ENCODE measurements around the gene MXD4. TPM values are rescaled to one million over a fixed set of nuclear protein-coding genes. Genes with fewer than 3 reads are reported as not detected.

MXD4 gene
- total and polyA plus RNA-seq, 2 experiments from 2014 or later = 6.9 to 19.9 TPM

DNA sequence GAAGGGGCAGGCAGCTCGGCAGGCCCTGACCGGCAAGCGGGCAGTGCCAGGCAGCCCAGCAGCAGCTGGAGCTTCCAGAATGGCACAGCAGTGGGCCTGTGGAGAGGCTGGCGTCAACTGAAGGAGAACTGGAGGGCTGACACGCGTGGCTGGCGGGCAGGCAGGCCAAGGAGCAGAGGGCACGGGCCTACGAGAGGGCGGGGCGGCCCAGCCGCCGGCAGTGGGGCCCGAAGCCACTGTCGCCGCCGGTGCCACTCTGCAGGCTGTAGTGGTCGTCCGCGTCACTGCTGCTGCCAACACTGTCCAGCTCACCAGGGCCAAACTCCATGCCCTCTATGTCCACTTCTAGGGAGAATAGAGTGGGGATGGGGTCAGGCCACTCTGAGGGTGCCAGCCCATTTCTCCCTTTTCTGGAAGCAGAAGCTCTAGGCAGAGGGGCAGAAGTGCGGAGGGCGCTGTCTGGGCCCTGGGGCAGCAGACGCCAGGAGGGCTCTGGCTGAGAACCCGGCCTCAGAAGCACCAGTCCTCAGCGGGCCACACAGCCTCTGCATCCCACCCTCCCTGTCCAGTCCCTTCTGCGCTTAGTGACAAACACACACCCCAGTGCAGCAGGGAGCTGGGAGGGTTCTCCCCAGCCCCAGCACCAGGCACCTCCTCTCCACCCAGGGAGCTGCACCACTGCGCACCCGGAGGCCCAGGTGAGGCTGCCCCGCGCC lies 11.4 kb downstream of the MXD4 start:
- TF ChIP-seq EZH2phosphoT487 (IDR thresholded peaks at IDR 0.05; ENCODE audit: unreplicated experiment) = no peak
- TF ChIP-seq POLR2AphosphoS5 (IDR thresholded peaks at IDR 0.05; ENCODE audit: low read depth) = no peak
- no peak for TF ChIP-seq CREB1 (CRISPR knock-in tag; IDR thresholded peaks at IDR 0.05; ENCODE audit: low read depth)
- TF ChIP-seq EZH2 (IDR thresholded peaks at IDR 0.05; ENCODE audit: low read depth, unreplicated experiment) = no peak
- TF ChIP-seq ZNF331 (CRISPR knock-in tag; IDR thresholded peaks at IDR 0.05; ENCODE audit: low read depth) = no peak
- TF ChIP-seq, protein P1, sequence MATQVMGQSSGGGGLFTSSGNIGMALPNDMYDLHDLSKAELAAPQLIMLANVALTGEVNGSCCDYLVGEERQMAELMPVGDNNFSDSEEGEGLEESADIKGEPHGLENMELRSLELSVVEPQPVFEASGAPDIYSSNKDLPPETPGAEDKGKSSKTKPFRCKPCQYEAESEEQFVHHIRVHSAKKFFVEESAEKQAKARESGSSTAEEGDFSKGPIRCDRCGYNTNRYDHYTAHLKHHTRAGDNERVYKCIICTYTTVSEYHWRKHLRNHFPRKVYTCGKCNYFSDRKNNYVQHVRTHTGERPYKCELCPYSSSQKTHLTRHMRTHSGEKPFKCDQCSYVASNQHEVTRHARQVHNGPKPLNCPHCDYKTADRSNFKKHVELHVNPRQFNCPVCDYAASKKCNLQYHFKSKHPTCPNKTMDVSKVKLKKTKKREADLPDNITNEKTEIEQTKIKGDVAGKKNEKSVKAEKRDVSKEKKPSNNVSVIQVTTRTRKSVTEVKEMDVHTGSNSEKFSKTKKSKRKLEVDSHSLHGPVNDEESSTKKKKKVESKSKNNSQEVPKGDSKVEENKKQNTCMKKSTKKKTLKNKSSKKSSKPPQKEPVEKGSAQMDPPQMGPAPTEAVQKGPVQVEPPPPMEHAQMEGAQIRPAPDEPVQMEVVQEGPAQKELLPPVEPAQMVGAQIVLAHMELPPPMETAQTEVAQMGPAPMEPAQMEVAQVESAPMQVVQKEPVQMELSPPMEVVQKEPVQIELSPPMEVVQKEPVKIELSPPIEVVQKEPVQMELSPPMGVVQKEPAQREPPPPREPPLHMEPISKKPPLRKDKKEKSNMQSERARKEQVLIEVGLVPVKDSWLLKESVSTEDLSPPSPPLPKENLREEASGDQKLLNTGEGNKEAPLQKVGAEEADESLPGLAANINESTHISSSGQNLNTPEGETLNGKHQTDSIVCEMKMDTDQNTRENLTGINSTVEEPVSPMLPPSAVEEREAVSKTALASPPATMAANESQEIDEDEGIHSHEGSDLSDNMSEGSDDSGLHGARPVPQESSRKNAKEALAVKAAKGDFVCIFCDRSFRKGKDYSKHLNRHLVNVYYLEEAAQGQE (IDR thresholded peaks at IDR 0.05; ENCODE audit: unreplicated experiment) = no peak
- no peak for TF ChIP-seq ZNF462 (CRISPR knock-in tag; IDR thresholded peaks at IDR 0.05)
- TF ChIP-seq, protein P2, sequence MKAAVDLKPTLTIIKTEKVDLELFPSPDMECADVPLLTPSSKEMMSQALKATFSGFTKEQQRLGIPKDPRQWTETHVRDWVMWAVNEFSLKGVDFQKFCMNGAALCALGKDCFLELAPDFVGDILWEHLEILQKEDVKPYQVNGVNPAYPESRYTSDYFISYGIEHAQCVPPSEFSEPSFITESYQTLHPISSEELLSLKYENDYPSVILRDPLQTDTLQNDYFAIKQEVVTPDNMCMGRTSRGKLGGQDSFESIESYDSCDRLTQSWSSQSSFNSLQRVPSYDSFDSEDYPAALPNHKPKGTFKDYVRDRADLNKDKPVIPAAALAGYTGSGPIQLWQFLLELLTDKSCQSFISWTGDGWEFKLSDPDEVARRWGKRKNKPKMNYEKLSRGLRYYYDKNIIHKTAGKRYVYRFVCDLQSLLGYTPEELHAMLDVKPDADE (IDR thresholded peaks at IDR 0.05) = no peak
- no peak for TF ChIP-seq STAT1 (IDR thresholded peaks at IDR 0.05; ENCODE audit: unreplicated experiment)
- no peak for TF ChIP-seq NANOG (IDR thresholded peaks at IDR 0.05; ENCODE audit: borderline replicate concordance)
- TF ChIP-seq ZNF114 (CRISPR knock-in tag; IDR thresholded peaks at IDR 0.05) = no peak
- TF ChIP-seq JUNB (IDR thresholded peaks at IDR 0.05; ENCODE audit: unreplicated experiment) = no peak
- TF ChIP-seq, protein P3, sequence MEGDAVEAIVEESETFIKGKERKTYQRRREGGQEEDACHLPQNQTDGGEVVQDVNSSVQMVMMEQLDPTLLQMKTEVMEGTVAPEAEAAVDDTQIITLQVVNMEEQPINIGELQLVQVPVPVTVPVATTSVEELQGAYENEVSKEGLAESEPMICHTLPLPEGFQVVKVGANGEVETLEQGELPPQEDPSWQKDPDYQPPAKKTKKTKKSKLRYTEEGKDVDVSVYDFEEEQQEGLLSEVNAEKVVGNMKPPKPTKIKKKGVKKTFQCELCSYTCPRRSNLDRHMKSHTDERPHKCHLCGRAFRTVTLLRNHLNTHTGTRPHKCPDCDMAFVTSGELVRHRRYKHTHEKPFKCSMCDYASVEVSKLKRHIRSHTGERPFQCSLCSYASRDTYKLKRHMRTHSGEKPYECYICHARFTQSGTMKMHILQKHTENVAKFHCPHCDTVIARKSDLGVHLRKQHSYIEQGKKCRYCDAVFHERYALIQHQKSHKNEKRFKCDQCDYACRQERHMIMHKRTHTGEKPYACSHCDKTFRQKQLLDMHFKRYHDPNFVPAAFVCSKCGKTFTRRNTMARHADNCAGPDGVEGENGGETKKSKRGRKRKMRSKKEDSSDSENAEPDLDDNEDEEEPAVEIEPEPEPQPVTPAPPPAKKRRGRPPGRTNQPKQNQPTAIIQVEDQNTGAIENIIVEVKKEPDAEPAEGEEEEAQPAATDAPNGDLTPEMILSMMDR (conservative IDR thresholded peaks at IDR 0.05; ENCODE audit: low read depth in 2 of 2) = no peak
- Mint-ChIP-seq H3K4me3 (no peak overlapping the region), H3K27me3 (ENCODE audit: insufficient read depth, low read depth, poor library complexity) (peaks cover 3% of the 10 kb centered on the region), H3K4me1 (peaks cover 15% of the 10 kb centered on the region), H3K27ac (no peak overlapping the region), H3K9me3 (peaks cover 1% of the 10 kb centered on the region; the same call in 2 of the 3 replicates), H3K36me3 (ENCODE audit: low read depth) (peaks cover 2% of the 10 kb centered on the region; the same call in 2 of the 3 replicates)
- Histone ChIP-seq H3K4me2 (no peak overlapping the region), H3K4me3 (no peak overlapping the region), H3K4me1 (ENCODE audit: insufficient read depth) (peaks cover 5% of the 10 kb centered on the region; the same call in 1 of the 2 replicates), H2AFZ (no peak overlapping the region), H3F3A (replicated peaks; ENCODE audit: low read depth) (no peaks in the 10 kb centered on the region), H4K20me1 (replicated peaks; ENCODE audit: insufficient read depth) (no peaks in the 10 kb centered on the region), H3K36me3 (ENCODE audit: insufficient read depth) (no peaks in the 10 kb centered on the region), H3K27ac (ENCODE audit: low read depth) (no peak overlapping the region), H3K27me3 (ENCODE audit: insufficient read depth) (no peaks in the 10 kb centered on the region), H3K9me2 (ENCODE audit: insufficient read depth) (no peaks in the 10 kb centered on the region), H3K79me2 (replicated peaks; ENCODE audit: insufficient read depth) (no peaks in the 10 kb centered on the region)
- DNase-seq (ENCODE audit: low spot score) (no peak), ATAC-seq (no peak)
